ENCODE data around the gene ESPNL. TPM values are rescaled to one million over a fixed set of nuclear protein-coding genes. Genes with fewer than 3 reads are reported as not detected.

The ESPNL gene
- total and polyA plus RNA-seq, 9 of the 15 experiments (the other 6 are each of a cell fraction or from before 2014, with no cell fraction given), result 0.03 to 0.09 (median 0.05) TPM; not detected in 3

DNA sequence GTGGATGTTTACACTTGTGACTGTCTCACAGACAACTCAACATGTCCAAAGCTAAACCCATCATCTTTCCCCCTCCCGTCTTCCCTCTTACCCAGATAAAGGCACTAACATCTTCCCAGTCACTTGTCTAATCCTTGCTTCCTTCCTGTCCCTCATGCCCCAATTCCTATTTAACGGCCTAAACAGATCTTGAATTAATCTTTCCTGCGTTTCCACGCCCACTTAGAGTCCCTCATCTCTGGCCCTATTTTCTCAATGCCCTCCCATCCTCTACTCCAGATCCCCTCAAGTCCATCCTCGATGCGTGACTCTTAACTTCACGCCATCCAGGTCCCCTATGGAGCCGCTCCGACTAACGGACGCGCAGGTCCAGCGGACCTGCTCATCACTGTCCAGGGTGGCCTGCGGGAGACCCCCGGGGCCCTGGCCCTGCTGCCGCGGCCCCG is 40.0 kb upstream of the ESPNL start (continued):
- TF ChIP-seq MLX (CRISPR knock-in tag; conservative IDR thresholded peaks at IDR 0.05) (no peak), EHMT2 (IDR thresholded peaks at IDR 0.05) (peak; percentile 32; the same call in 1 of the 2 replicates), ZNF76 (CRISPR knock-in tag; IDR thresholded peaks at IDR 0.05; ENCODE audit: borderline replicate concordance) (no peak), ZNF263 (CRISPR knock-in tag; IDR thresholded peaks at IDR 0.05; ENCODE audit: borderline replicate concordance) (0 out of 2 replicates have a peak, but pooled peaks have one; percentile 32), ASH1L (IDR thresholded peaks at IDR 0.05; ENCODE audit: borderline replicate concordance, low read depth, partially characterized antibody) (no peak), ZEB2 (IDR thresholded peaks at IDR 0.05) (0 out of 2 replicates have a peak, but pooled peaks have one; percentile 21), PHF21A (IDR thresholded peaks at IDR 0.05; ENCODE audit: borderline replicate concordance, low read depth) (no peak), ELF2 (CRISPR knock-in tag; IDR thresholded peaks at IDR 0.05) (no peak), TAF15 (IDR thresholded peaks at IDR 0.05; ENCODE audit: low read depth, low read length) (no peak), CSDE1 (IDR thresholded peaks at IDR 0.05) (no peak), ZNF444 (CRISPR knock-in tag; IDR thresholded peaks at IDR 0.05) (no peak), GTF3C2 (IDR thresholded peaks at IDR 0.05; ENCODE audit: borderline replicate concordance, extremely low read depth, insufficient read length) (no peak), MITF (IDR thresholded peaks at IDR 0.05) (no peak)
- TF ChIP-seq, protein P1, sequence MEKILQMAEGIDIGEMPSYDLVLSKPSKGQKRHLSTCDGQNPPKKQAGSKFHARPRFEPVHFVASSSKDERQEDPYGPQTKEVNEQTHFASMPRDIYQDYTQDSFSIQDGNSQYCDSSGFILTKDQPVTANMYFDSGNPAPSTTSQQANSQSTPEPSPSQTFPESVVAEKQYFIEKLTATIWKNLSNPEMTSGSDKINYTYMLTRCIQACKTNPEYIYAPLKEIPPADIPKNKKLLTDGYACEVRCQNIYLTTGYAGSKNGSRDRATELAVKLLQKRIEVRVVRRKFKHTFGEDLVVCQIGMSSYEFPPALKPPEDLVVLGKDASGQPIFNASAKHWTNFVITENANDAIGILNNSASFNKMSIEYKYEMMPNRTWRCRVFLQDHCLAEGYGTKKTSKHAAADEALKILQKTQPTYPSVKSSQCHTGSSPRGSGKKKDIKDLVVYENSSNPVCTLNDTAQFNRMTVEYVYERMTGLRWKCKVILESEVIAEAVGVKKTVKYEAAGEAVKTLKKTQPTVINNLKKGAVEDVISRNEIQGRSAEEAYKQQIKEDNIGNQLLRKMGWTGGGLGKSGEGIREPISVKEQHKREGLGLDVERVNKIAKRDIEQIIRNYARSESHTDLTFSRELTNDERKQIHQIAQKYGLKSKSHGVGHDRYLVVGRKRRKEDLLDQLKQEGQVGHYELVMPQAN (IDR thresholded peaks at IDR 0.05; ENCODE audit: borderline replicate concordance), result 0 out of 2 replicates have a peak, but pooled peaks have one; percentile 38
- TF ChIP-seq, protein P2, sequence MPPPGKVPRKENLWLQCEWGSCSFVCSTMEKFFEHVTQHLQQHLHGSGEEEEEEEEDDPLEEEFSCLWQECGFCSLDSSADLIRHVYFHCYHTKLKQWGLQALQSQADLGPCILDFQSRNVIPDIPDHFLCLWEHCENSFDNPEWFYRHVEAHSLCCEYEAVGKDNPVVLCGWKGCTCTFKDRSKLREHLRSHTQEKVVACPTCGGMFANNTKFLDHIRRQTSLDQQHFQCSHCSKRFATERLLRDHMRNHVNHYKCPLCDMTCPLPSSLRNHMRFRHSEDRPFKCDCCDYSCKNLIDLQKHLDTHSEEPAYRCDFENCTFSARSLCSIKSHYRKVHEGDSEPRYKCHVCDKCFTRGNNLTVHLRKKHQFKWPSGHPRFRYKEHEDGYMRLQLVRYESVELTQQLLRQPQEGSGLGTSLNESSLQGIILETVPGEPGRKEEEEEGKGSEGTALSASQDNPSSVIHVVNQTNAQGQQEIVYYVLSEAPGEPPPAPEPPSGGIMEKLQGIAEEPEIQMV (tag; conservative IDR thresholded peaks at IDR 0.05; ENCODE audit: low read depth), result no peak
- TF ChIP-seq, protein P3, sequence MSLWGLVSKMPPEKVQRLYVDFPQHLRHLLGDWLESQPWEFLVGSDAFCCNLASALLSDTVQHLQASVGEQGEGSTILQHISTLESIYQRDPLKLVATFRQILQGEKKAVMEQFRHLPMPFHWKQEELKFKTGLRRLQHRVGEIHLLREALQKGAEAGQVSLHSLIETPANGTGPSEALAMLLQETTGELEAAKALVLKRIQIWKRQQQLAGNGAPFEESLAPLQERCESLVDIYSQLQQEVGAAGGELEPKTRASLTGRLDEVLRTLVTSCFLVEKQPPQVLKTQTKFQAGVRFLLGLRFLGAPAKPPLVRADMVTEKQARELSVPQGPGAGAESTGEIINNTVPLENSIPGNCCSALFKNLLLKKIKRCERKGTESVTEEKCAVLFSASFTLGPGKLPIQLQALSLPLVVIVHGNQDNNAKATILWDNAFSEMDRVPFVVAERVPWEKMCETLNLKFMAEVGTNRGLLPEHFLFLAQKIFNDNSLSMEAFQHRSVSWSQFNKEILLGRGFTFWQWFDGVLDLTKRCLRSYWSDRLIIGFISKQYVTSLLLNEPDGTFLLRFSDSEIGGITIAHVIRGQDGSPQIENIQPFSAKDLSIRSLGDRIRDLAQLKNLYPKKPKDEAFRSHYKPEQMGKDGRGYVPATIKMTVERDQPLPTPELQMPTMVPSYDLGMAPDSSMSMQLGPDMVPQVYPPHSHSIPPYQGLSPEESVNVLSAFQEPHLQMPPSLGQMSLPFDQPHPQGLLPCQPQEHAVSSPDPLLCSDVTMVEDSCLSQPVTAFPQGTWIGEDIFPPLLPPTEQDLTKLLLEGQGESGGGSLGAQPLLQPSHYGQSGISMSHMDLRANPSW (CRISPR knock-in tag; IDR thresholded peaks at IDR 0.05), result no peak
